ENCODE measurements around the gene HS2ST1.

DNA sequence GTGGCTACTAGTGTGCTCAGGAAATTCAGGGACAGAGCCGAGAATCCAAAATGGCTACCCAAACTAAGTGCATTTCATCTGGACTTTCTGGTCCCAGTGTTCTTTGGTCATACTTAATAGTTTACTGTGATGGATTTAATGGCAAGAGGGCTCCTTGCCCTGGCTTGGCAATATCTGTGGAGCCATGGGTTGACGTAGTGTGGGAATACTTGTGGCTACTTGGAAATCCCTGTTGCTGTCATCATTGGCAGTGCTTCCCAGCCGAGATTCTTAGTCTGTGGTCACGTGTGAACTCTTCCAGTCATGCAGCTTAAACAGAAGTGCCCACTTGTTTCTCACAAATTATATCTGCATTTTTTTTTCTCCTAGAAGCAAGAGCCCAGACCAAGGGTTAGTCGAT lies 198.9 kb downstream of the HS2ST1 start:
- TF ChIP-seq, protein P1, sequence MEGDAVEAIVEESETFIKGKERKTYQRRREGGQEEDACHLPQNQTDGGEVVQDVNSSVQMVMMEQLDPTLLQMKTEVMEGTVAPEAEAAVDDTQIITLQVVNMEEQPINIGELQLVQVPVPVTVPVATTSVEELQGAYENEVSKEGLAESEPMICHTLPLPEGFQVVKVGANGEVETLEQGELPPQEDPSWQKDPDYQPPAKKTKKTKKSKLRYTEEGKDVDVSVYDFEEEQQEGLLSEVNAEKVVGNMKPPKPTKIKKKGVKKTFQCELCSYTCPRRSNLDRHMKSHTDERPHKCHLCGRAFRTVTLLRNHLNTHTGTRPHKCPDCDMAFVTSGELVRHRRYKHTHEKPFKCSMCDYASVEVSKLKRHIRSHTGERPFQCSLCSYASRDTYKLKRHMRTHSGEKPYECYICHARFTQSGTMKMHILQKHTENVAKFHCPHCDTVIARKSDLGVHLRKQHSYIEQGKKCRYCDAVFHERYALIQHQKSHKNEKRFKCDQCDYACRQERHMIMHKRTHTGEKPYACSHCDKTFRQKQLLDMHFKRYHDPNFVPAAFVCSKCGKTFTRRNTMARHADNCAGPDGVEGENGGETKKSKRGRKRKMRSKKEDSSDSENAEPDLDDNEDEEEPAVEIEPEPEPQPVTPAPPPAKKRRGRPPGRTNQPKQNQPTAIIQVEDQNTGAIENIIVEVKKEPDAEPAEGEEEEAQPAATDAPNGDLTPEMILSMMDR (IDR thresholded peaks at IDR 0.05): no peak
- TF ChIP-seq RAD21 (conservative IDR thresholded peaks at IDR 0.05 in 1 of 2, IDR thresholded peaks at IDR 0.05 in 1 of 2) (no peak), TP53 (CRISPR knock-in tag; IDR thresholded peaks at IDR 0.05) (no peak), MYC (IDR thresholded peaks at IDR 0.05; ENCODE audit: borderline replicate concordance, low read length) (no peak)
- TF ChIP-seq, protein P2, sequence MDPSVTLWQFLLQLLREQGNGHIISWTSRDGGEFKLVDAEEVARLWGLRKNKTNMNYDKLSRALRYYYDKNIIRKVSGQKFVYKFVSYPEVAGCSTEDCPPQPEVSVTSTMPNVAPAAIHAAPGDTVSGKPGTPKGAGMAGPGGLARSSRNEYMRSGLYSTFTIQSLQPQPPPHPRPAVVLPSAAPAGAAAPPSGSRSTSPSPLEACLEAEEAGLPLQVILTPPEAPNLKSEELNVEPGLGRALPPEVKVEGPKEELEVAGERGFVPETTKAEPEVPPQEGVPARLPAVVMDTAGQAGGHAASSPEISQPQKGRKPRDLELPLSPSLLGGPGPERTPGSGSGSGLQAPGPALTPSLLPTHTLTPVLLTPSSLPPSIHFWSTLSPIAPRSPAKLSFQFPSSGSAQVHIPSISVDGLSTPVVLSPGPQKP (IDR thresholded peaks at IDR 0.05; ENCODE audit: low read depth, low read length): no peak
- TF ChIP-seq, protein P3, sequence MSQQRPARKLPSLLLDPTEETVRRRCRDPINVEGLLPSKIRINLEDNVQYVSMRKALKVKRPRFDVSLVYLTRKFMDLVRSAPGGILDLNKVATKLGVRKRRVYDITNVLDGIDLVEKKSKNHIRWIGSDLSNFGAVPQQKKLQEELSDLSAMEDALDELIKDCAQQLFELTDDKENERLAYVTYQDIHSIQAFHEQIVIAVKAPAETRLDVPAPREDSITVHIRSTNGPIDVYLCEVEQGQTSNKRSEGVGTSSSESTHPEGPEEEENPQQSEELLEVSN (IDR thresholded peaks at IDR 0.05; ENCODE audit: borderline replicate concordance, low read depth): no peak
- TF ChIP-seq, protein P4, sequence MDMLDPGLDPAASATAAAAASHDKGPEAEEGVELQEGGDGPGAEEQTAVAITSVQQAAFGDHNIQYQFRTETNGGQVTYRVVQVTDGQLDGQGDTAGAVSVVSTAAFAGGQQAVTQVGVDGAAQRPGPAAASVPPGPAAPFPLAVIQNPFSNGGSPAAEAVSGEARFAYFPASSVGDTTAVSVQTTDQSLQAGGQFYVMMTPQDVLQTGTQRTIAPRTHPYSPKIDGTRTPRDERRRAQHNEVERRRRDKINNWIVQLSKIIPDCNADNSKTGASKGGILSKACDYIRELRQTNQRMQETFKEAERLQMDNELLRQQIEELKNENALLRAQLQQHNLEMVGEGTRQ (IDR thresholded peaks at IDR 0.05): no peak
